ENCODE results near the gene MYPOP.
A peak's percentile ranks its signal among the peaks of the same experiment; 100 is the strongest.

The MYPOP gene

DNA sequence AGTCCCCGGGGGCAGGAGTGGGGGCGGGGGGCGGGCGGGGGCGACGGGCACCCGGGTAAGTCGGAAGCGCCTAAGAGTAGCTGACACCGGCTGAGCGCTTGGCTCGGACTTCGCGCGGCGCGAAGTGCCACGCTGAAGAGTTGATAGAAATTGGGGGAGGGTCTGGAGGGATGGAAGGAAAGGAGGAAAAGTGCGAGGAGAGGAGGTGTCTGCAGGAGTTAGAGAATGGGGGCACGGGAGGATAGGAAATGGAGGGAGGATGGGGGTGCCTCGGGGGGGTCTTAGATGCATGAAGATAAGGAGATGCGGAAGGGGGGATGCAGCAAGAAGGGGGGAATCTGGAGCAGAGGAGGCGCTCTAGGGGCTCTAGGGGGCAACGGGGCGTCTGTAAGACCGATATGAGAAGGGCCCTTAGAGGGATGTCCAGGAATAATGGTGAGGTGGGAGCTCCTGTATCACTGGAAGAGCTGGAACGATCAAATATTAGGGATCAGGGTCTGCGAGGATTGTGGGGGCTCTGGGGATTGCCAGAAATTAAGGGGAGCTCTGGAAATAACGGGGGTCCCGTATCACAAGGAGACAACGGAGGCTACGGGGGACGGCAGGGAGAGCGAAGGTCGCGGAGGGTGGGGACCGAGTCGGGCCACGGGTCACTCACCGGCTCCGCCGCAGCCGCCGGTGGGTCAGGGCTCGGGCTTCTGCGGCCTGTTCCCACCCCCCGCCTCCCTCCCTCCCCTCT lies at the start of gene MYPOP:
TSS of gene MYPOP (minus strand) at position 702 of the 739 bp plus-strand sequence. CDS start 840 bp downstream, outside the sequence.
- peak; percentile 41 for DNase-seq

DNA sequence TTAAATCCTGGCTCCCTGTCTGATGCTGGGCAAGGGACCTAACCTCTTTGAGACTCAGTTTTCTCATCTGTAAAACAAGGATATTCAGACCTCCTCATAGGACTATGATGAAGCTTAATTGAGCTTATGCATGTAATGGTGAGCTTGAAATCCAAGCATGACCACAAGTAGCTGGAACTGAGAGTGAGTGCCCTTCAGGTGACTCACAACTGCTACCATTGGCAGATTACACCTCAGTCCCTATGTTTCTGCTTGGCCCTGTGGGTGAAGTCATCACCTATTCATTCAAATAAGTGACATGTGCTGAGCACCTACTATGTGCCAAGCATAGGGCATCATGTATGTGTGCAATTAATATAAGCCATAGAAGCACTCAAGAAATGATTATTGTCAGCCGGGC lies 45.5 kb upstream of the MYPOP start:
- DNase-seq = no peak

- DNase-seq = no peak
These were observed 38.0 kb upstream of the MYPOP start for GRCh38 chr19:45940515-45940805.

GRCh38 chr19:45939792-45940514 lies 37.5 kb upstream of the MYPOP start:
- no peak for DNase-seq

- DNase-seq = no peak
These were observed 36.4 kb upstream of the MYPOP start for GRCh38 chr19:45938733-45939319.

DNA sequence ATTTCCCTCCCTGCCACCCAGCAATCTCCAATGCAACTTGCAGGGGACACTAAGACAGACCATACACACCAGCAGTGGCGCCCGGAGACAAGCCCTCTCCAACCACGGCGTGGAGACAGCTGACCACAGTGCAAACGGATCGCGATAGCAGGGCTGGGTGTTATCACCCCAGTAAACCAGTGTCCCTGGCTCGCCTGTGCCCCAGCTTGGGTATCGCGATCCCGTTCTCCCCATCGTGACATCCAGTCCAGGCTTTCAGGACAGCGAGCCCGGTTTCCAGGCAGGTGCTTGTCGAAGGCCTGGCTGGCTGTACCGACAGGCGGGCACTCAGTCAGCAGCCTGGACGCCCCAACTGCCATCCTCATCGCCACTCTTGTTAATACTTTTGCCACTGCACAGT lies 32.9 kb upstream of the MYPOP start:
- DNase-seq = no peak

GRCh38 chr19:45934551-45935230 lies 32.3 kb upstream of the MYPOP start:
- no peak for DNase-seq

- no peak for DNase-seq
These were observed 31.3 kb upstream of the MYPOP start for GRCh38 chr19:45933759-45934158.

DNA sequence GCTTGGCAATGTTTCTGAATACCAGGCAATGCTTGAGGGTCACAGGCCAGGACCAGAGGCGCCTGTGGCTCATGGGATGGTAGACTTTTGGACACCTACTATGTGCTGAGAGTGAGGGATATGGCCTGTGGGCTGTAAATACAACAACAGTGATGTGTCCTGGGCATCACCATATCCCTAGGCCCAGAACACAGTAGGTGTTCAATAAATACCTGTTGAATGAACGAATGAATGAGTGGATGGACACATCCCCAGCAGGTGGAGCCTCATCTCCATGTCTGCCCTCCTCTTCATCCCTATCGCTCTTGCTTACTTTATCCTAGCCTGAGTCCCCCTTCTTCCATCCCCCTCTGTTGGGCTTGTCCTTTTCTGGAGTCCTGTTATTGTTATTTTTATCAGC lies 28.6 kb upstream of the MYPOP start:
- no peak for DNase-seq

GRCh38 chr19:45929247-45929646 lies 26.8 kb upstream of the MYPOP start:
- no peak for DNase-seq

DNA sequence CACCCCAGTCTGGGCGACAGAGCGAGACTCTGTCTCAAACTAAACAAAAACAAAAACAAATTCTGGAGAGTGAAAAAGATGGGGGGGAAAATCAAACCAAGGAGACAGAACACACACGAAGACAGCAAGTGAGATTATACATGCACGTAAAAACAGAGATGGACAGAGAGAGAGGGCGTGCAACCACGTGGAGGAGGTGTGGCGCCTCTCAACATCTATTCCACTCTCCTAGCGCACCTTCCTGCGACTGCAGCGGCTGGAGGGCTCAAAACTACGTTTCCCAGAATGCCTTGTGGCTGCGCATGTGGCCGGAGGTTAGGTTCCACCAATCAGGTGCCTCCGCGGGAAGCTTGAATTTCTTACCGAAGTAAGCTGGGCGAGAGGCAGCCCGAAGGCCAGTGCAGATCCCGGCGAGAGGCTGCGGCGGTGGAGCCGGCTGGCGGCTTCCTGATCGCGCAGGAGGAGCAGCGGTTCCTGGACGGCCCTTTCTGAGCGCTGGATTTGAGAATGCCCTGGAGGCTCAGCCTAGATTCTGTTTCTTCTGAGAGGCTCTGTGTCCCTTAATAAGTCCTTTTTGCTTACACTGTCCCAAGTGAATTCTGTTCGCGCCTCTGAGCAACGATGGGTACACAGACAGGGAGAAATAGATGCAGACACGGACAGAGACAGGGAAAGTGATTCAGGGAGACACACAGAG lies 25.3 kb upstream of the MYPOP start:
- peak; percentile 94 for DNase-seq

GRCh38 chr19:45924891-45925447 lies 22.6 kb upstream of the MYPOP start:
- no peak for DNase-seq

DNA sequence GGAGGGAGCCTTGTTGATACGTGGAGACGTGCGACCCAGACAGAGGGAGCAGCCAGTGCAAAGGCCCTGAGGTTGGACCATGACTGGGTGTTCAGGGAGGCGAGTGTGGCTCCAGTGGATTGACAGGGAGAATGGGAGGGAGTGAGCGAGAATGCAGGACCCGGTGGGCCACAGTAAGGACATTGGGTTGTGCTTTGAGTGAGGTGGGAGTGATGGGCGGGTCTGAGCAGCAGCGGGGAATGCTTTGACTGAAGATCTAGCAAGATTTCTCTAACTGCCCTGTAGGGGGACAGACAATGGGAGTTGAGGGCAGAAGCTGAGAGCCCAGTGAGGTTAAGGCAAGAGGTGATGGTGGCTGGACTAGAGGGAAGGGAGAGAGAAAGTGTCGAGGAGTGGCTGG lies 19.9 kb upstream of the MYPOP start:
- DNase-seq = no peak

DNA sequence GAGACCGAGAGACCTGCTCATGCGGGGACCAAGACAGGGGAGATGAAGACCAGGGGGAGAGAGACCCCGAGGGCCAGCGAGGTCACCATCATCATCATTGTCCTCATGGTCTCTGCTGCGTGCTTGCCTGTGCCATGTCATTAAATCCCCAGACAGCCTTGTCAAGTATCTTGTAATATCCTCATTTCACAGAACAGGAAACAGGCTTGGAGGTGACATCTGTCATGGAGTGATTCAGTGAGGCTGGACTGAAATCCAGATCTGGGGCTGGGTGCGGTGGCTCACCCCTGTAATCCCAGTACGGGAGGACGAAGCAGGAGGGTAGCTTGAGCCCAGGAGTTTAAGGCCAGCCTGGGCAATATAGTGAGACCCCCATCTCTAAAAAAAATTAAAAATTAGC lies 18.0 kb upstream of the MYPOP start:
- no peak for DNase-seq

GRCh38 chr19:45919678-45920077 lies 17.3 kb upstream of the MYPOP start:
- DNase-seq = no peak

GRCh38 chr19:45918721-45919120 lies 16.3 kb upstream of the MYPOP start:
- no peak for DNase-seq

DNA sequence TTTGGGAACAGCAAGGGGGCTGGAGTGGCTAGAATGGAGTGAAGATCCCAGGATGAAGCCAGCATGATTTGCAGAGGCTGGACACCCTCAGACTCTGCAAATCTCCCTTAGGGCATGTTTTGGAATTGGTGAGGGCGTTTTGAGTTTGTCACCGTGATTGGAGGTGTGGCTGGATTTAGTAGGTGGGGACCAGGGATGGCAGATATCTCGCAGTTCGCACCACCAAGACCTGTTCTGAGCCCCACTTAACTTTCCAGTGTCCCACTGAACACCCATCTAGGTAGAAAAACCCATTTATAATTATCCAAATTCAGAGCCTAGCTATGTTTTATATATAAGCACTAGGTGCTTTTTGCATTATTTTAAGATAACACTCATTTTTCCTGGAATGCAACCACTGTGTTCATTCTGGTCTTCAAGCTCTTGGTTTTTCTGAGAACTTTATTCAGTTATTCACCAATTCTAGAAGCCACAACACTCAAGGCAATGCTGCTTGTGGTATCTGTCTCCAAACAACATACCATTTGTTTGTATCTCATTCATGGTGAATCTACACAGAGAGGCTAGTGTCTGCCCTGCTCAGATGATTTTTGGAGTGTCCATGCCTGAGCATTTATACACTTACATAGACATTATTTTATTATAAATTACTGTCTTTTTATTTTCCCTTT lies 15.1 kb upstream of the MYPOP start:
- no peak for DNase-seq

DNA sequence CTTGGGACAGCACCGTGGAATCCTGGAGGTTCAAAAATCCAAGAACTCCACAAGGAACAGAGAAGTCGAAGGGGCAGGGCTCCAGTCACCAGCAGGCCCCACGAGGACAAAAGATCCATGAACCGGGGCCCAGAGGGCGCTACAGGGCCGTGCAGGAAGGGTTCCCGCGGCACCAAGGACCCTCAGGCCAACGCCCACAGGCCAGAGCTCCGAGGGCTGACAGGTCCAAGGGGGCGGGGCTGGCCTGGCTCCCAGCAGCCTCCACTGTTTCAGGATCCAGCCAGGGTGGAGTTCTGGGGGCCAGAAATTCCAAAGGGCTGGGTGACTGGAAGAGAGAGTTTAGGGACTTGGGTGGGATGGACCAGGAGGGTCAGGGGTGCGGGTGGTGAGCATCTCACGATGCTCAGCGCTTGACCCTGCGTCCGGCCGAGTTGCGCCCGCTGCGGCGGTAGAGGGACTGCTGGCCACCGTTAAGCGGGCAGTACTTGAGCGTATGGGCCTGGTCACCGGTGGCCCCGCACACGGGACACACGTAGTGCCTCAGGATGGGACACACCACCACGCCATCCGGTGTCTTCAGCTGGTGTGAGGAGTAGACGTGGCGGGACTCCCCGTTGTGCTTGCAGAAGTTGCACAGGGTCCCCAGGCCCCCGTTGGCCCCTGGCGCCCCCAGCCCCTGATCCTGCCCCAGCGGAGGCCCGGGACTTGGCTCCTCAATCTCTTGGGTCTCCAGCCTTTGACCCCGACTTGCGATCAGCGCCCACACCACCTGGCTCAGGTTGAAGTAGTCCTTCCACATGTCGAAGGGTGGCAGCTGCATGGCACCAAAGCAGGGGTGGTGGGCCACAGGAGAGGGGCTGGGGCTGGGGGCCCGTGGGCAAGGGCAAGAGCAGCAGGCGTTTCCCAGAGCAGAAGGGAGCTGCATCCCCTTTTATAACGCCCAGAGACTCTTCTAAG lies 11.7 kb upstream of the MYPOP start, which contains the start of gene NANOS2:
TSS of gene NANOS2 (minus strand) at position 905 of the 957 bp plus-strand sequence. CDS start at position 820, 85 bp downstream.
- DNase-seq = no peak

DNA sequence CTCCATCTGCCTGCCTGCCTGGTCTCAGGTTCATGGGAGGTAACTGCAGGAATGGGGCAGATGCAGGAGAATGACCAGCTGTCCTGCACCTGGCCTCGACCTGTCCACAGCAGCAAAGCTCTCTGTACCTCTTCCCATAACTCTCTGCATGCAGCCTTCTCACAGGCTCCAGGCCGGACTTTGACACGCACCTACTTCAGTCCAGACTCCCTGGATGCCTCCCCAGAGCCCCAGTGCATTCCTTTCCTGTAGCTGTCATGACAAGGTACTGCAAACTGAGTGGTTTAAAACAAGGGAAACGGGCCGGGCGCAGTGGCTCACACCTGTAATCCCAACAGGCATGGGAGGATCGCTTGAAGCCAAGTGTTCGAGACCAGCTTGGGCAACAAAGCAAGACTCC lies 8.9 kb upstream of the MYPOP start:
- DNase-seq = no peak

GRCh38 chr19:45908956-45909355 lies 6.5 kb upstream of the MYPOP start:
- no peak for DNase-seq

- DNase-seq = no peak
These were observed 3.8 kb upstream of the MYPOP start for GRCh38 chr19:45906221-45906620.
